GM10266 (cell line): ENCODE measurements around the gene ANKRD17.

Source experiments
- DNase-seq: peaks from one replicate; pipeline ENCODE4 v3.0.0; 2012; ENCODE audit errors: extremely low spot score
- CTCF ChIP-seq: IDR thresholded peaks from 2 replicates; pipeline ENCODE4 v1.5.1; 2012; ENCODE audit warnings: mild to moderate bottlenecking, low read depth; ENCODE audit not compliant: control insufficient read depth, insufficient read depth; ENCODE audit errors: missing control alignments

The ANKRD17 gene

DNA sequence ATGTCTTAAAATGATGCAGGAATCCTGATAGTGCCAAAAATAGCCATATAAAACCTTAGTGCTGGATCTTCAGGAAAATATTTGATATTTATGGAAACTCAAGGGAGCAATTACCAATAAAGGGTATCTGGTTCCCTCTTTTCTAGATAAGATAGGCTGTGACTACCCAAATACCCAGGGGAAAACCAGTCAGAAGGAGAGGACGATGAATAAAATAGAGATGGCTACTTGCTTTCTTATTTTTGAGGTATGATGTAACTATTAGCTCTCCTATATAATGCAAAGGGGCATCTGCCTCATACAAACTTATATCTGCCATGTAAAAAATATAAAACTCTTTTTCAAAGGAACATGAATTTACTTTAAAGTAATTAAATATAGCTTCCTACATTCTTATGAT is 165.7 kb downstream of the ANKRD17 start:
- no peak for DNase-seq
- no peak for TF ChIP-seq CTCF

DNA sequence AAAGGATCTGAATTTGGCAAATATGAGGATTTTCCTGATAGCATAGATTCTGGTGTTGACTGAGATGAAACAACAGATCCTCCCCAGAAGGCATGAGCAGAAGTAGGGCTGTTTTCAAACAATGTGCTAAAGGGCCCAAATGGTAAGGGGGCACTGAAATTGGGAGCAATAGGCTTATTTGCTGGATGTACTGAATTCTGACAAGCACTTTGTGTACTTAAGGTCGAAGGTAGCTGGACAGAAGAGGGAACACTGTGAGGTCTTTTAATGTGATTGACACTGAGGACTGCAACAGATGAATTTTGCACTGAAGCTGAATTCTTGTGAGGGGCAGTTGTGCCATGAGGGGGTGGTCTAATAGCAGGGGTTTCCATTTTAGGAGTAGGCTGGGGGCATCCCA is 167.9 kb downstream of the ANKRD17 start:
- TF ChIP-seq CTCF = no peak

GRCh38 chr4:73087871-73088270 is 170.7 kb downstream of the ANKRD17 start:
- no peak for TF ChIP-seq CTCF
- no peak for DNase-seq

More for the DNA sequence above, 167.9 kb downstream of the ANKRD17 start:
- DNase-seq = no peak

DNA sequence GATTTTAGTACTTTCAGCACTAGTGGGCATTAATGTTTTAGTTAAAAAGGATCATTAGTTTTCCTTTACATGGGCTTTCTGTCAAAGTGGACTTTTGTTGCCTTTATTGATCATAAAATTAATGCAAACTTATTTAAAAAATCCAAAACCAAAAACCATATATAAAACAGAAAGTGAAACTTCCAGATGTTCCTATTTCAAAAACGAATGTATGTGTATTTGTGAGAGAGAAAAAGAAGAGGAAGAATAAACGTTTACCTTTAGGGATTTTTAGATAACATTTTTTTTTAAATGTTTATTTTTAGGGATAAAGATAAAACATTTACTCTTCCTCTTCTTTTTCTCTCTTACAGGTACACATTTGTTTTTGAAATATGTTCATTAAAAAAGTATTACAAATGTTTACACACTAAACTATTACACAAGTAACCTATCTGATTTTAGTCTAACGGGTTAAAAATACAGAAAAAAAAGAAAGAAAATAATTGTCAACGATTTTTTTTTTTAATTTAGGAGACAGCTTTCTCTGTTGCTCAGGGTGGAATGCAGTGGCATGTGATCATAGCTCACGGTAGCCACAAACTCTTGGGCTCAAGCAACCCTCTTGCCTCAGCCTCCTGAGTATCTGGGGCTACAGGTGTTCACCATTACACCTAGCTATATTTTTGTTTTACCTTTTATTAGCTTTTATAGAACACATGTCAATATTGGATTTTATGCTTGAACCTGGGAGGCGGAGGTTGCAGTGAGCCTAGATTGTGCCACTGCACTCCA is 172.3 kb downstream of the ANKRD17 start:
- no peak for DNase-seq
- TF ChIP-seq CTCF = no peak

DNA sequence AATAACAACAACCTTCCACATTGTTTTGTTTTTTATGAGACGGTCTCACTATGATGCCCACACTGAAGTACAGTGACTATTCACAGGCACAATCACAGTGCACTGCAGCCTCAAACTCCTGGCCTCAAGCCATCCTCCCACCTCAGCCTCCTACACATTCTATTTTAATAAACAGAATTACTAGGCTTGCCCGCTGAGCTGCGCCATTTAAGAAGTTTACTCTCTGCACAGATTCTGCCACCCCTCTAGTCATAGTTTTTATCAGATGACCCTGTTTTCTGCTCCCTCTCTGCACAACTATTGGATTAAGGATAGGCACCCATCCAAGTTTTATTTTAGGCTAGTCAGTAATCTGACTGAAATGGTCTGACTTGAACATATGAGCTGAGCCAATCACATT is 177.8 kb downstream of the ANKRD17 start:
- DNase-seq = no peak
- TF ChIP-seq CTCF = no peak

DNA sequence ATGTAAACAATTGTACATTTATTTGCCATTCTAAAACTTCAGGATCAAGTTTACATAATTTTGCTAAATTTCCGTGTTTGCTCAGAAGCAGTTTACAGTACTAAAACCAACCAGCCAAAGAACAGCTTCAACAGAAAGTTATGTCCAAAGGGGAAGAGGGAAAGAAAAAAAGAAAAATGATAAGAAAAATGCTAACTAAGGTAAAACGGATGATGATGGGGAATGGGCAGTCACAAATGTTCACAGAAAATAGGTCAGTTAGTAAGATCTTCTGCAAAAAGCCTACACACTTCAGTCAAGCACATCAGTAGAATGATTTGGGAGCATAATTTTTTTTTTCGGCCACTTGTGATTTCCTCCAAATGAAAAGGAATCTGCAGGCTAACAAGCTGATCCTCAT is 182.8 kb downstream of the ANKRD17 start:
- no peak for TF ChIP-seq CTCF
- DNase-seq = no peak

DNA sequence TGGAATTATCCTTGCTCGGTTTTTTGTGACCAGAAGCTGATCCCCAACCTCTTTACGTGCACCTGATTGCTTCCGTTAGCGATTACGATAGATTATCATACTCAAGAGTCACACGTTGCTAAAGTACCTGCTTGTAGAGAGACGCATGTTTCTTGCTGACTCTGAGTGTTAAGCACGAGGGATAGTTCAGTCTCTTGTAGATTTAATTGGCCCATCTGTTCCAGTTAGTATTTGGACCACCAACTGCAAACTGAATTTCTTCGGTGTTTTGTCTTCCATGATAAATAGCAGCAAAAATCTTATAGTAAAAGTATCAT is 188.6 kb downstream of the ANKRD17 start:
- no peak for DNase-seq
- no peak for TF ChIP-seq CTCF
